Lung (tissue), 12 donors: ENCODE results near the gene KANSL3. TPM values are rescaled to one million over a fixed set of nuclear protein-coding genes. Genes with fewer than 3 reads are reported as not detected.

Experiments used
- ATAC-seq: fragments of 200-7000 bp; cut with Tn5 transposase; one replicate; pipeline ENCODE4 v1.9.1; 2020; ENCODE audit warnings: moderate number of reproducible peaks; ENCODE audit not compliant: insufficient read depth, low FRiP score
- DNase-seq, 3 donors: peaks; one replicate each; pipeline ENCODE4 v3.0.0-alpha.2; 2013 to 2017
- H3K27ac ChIP-seq, 2 donors: one replicate each; pipeline ENCODE4 v1.5.1; 2013; ENCODE audit warnings: mild to moderate bottlenecking in 2 of 2, moderate library complexity in 2 of 2, control low read depth in 1 of 2, inconsistent platforms in 1 of 2, low read depth in 1 of 2, low read length in 1 of 2
- H3K27me3 ChIP-seq, 3 donors: one replicate each; pipeline ENCODE4 v1.5.1; 2013; ENCODE audit warnings: low read length in 2 of 3; ENCODE audit not compliant: control insufficient read depth in 3 of 3, insufficient read depth in 3 of 3
- H3K36me3 ChIP-seq, 4 donors: one replicate each; pipeline ENCODE4 v1.5.1; 2013; ENCODE audit warnings: low read length in 4 of 4, mild to moderate bottlenecking in 1 of 4, moderate library complexity in 1 of 4; ENCODE audit not compliant: control insufficient read depth in 4 of 4, insufficient read depth in 4 of 4
- H3K4me1 ChIP-seq, 5 donors: one replicate each; pipeline ENCODE4 v1.5.1; 2013; ENCODE audit warnings: low read length in 5 of 5, mild to moderate bottlenecking in 2 of 5, moderate library complexity in 1 of 5; ENCODE audit not compliant: control insufficient read depth in 5 of 5, insufficient read depth in 5 of 5
- H3K4me3 ChIP-seq: one replicate; pipeline ENCODE4 v1.5.1; 2013; ENCODE audit warnings: mild to moderate bottlenecking, control low read depth, moderate library complexity
- H3K9ac ChIP-seq, 2 donors: one replicate each; pipeline ENCODE4 v1.5.1; 2013; ENCODE audit warnings: low read length in 2 of 2, control low read depth in 1 of 2; ENCODE audit not compliant: insufficient read depth in 1 of 2
- H3K9me3 ChIP-seq, 4 donors: one replicate each; pipeline ENCODE4 v1.5.1; 2013; ENCODE audit warnings: low read length in 3 of 4, mild to moderate bottlenecking in 1 of 4, moderate library complexity in 1 of 4; ENCODE audit not compliant: control insufficient read depth in 4 of 4, insufficient read depth in 3 of 4
- WGBS, 2 donors: extraction: QIAGEN DNeasy Blood & Tissue Kit; methylation state at CpG; one replicate each; pipeline ENCODE4 v1.1.7; 2013; 5-methylcytosine and 5-hydroxymethylcytosine counted together
- polyA plus RNA-seq, 2 donors: library from polyadenylated mRNA; stranded (reverse); fragments of 200-250 nt; gene quantifications; one replicate each; pipeline ENCODE4 v1.2.1, GENCODE V29; 2013
- total RNA-seq, 2 donors: library from RNA; depleted of rRNA in 1 of 2; stranded (reverse); fragments of >200 nt in 1 of 2; gene quantifications; one replicate each; pipeline ENCODE4 v1.2.1, GENCODE V29; 2014 to 2021
- TF ChIP-seq, protein P1 (sequence below): IDR thresholded peaks from 2 replicates; pipeline ENCODE4 v1.5.1; 2012; ENCODE audit warnings: mild to moderate bottlenecking; ENCODE audit errors: control extremely low read depth, extremely low read depth
- donor health status: control.
- donor health status: control.
- donor health status: Bipolar disorder and iron deficiency.
- donor health status: healthy.
- donor health status: DM: yes; HTN: yes; CAD: no.

Gene KANSL3
- total and polyA plus RNA-seq, 4 donors, result 16.7 to 91.4 (median 33.6) TPM

DNA sequence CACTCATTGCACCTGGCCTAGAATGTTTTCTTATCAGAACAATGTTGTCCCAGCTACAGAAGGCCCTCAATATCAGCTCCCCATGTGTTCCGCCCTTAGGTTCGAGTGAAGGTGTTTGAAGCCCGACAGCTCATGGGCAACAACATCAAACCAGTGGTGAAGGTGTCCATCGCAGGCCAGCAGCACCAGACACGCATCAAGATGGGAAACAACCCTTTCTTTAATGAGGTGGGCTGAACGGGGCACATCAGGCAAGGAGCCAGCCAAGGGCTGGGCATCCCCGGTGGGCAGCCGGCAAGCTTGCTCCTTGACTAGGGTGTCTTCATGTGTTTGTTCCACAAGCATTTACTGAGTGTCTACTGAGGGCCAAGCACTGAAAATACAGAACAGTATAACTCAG lies 13.7 kb upstream of the KANSL3 start:
- ATAC-seq (no peak), DNase-seq (no peak)
- WGBS, 2 donors, result 89 to 94% methylated on average over 8 of the region's 8 CpGs
- Histone ChIP-seq H3K9me3 (no peaks in the 10 kb centered on the region), H3K36me3 (no peaks in the 10 kb centered on the region), H3K27me3 (no peaks in the 10 kb centered on the region), H3K4me3 (no peak overlapping the region), H3K9ac (no peak overlapping the region), H3K4me1 (no peaks in the 10 kb centered on the region), H3K27ac (no peak overlapping the region)
- TF ChIP-seq, protein P1, sequence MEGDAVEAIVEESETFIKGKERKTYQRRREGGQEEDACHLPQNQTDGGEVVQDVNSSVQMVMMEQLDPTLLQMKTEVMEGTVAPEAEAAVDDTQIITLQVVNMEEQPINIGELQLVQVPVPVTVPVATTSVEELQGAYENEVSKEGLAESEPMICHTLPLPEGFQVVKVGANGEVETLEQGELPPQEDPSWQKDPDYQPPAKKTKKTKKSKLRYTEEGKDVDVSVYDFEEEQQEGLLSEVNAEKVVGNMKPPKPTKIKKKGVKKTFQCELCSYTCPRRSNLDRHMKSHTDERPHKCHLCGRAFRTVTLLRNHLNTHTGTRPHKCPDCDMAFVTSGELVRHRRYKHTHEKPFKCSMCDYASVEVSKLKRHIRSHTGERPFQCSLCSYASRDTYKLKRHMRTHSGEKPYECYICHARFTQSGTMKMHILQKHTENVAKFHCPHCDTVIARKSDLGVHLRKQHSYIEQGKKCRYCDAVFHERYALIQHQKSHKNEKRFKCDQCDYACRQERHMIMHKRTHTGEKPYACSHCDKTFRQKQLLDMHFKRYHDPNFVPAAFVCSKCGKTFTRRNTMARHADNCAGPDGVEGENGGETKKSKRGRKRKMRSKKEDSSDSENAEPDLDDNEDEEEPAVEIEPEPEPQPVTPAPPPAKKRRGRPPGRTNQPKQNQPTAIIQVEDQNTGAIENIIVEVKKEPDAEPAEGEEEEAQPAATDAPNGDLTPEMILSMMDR, result no peak

DNA sequence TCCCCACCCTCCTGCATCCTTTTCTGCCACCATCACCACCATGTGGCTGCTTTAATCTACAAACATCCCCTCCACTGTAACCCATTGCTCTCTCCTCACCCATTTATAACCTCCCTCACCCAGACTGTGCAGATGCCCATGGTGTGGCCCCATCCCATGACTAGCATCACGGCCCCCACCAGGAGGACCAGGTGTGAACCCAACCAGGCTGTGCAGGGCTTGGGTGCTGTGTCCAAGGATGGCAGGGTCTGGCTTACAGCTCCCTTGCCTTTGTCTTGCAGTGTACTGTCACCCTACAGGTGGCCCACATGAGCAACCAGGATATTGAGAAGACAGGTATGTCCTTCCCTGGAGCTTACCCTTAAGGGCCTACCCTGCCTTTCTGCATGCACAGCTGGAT lies 11.2 kb upstream of the KANSL3 start:
- Histone ChIP-seq H3K27ac (no peak overlapping the region), H3K9ac (no peak overlapping the region), H3K36me3 (no peaks in the 10 kb centered on the region), H3K27me3 (no peaks in the 10 kb centered on the region), H3K9me3 (no peaks in the 10 kb centered on the region), H3K4me3 (no peak overlapping the region), H3K4me1 (no peaks in the 10 kb centered on the region)
- TF ChIP-seq, protein P1, result no peak
- 98 to 100% methylated on average over 1 of the region's 1 CpG for WGBS, 2 donors
- ATAC-seq, result no peak
- no peak for DNase-seq

DNA sequence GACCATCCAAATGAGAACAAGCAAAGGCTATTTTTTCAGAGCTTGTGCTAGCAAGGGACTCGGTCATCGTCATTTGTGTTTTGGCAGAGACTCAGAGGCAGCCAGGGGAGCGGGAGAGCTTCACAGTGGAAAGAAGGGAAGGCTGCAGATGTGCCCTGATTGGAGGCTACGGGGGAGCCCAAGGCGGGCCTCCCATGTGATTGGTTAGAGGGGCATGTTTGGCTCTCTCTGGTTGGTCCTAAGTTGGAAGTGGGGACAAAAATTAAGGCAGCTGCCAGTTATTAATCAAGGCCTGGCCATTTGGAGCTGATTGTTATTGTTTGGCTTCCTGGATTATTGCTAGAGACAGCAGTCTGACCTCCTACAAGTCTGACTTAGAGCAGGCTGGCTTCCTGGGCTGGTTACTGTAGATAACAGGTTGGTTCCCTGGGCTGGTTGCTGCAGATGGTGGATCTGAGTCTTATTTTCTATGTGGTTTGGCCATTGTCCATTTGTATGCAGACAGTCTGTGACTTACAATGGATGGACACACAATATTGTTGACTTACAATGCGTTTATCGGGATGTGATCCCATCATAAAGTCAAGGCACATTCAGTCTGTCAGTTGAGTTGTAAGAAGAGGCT lies 10.3 kb upstream of the KANSL3 start:
- Histone ChIP-seq H3K9ac (no peak overlapping the region), H3K4me1 (no peaks in the 10 kb centered on the region), H3K9me3 (no peaks in the 10 kb centered on the region), H3K4me3 (no peak overlapping the region), H3K36me3 (no peaks in the 10 kb centered on the region), H3K27me3 (no peaks in the 10 kb centered on the region), H3K27ac (no peak overlapping the region)
- ATAC-seq, result no peak
- no peak for DNase-seq
- 95% methylated on average over 7 of the region's 7 CpGs for WGBS, 2 donors
- TF ChIP-seq, protein P1, result no peak

DNA sequence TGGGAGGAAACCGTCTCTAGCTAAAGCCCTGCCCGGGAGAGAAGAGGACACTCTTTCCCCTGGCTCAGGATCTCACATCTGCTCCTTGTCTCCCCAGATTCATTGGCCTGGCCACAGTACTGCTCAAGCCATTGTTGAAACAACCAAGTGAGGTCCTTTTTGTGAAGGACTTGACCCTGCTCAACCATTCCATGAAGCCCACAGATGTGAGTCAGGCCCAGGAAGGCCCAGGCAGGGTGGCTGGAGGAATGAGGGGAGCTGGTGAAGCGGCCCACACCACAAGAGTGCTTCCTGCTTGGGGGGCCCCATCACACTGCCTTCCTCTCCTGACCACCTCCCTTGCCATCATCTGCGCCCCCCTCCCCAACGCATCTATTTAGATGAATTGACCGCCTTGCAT lies 9.6 kb upstream of the KANSL3 start:
- Histone ChIP-seq H3K9me3 (no peaks in the 10 kb centered on the region), H3K27me3 (no peaks in the 10 kb centered on the region), H3K27ac (no peak overlapping the region), H3K4me1 (peaks cover 0 to 3% (median 0%) of the 10 kb centered on the region in 5 donors), H3K4me3 (no peak overlapping the region), H3K36me3 (no peaks in the 10 kb centered on the region), H3K9ac (no peak overlapping the region)
- TF ChIP-seq, protein P1, result no peak
- no peak for DNase-seq
- 88 to 96% methylated on average over 6 of the region's 6 CpGs for WGBS, 2 donors
- ATAC-seq, result no peak
